BJ (cell line): ENCODE results near the gene HAUS5. TPM values are rescaled to one million over a fixed set of nuclear protein-coding genes. Genes with fewer than 3 reads are reported as not detected.
A peak's percentile ranks its signal among the peaks of the same experiment; 100 is the strongest.
"Not testable (repeated sequence)": the region's sequence is repeated elsewhere in the genome, so short reads cannot be mapped to it uniquely, and the experiment has no call there.

ENCODE experiments used
- CTCF ChIA-PET: fragments of 350-600 bp; formaldehyde crosslinking; extraction: SDS; loops from one replicate; lab custom pipeline; 2021; ENCODE audit warnings: antibody characterized with exemption, inconsistent platforms; lab: Yijun Ruan, JAX
- POLR2A ChIA-PET: fragments of 300-600 bp; sonication (Branson Sonifier 250); formaldehyde crosslinking; extraction: SDS; loops from one replicate; lab custom pipeline; 2021; ENCODE audit warnings: antibody characterized with exemption; lab: Charles Lee
- DNase-seq: peaks from one replicate; pipeline ENCODE4 v3.0.0-alpha.2; 2011; ENCODE audit warnings: low read depth
- H3K27me3 ChIP-seq: 2 replicates; pipeline ENCODE4 v1.6.0; 2011; ENCODE audit warnings: low read length; ENCODE audit not compliant: control insufficient read depth, insufficient read depth
- H3K36me3 ChIP-seq: 2 replicates; pipeline ENCODE4 v1.5.1; 2011; ENCODE audit warnings: low read length; ENCODE audit not compliant: control insufficient read depth, insufficient read depth
- H3K4me3 ChIP-seq: 2 replicates; pipeline ENCODE4 v1.5.1; 2011; ENCODE audit warnings: low read depth, mild to moderate bottlenecking, control low read depth, low read length
- CTCF ChIP-seq: IDR thresholded peaks from 2 replicates; pipeline ENCODE4 v1.5.1; 2011; ENCODE audit warnings: low read depth, mild to moderate bottlenecking, control low read depth, inconsistent platforms, low read length, moderate library complexity; ENCODE audit not compliant: insufficient read depth
- polyA plus RNA-seq: library from polyadenylated mRNA; depleted of rRNA; stranded (reverse); fragments of >200 nt; gene quantifications from 2 replicates; pipeline ENCODE4 v1.2.3, GENCODE V29; 2011

Gene HAUS5
- polyA plus RNA-seq, 1 experiment = 3.9 TPM

DNA sequence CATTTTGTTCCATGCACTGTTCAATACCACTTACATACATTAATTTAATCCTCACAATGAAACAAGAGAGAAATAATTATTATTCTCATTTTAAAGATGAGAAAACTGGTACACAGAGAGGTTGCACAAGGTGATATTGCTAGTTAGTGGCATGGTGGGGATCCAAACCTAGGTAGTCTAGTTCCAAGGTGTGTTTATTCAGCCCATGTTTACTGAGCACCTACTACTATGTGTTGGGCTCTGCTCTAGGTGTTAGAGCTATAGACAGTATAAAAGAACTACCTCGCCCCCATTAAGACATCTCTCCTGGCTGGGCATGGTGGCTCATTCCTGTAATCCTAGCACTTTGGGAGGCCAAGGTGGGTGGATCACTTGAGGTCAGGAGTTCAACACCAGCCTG lies 29.8 kb upstream of the HAUS5 start:
- CTCF ChIA-PET = interaction anchor here (2.0 kb wide), 1 partner anchor 9 kb away, joined by 5 read pairs; no protein-coding TSS in a partner anchor
- no peak for DNase-seq
- POLR2A ChIA-PET = no interaction called here
- no peak overlapping the region for H3K4me3 ChIP-seq
- 0 out of 2 replicates have a peak, but pooled peaks cover 4% of the 10 kb centered on the region for H3K27me3 ChIP-seq
- no peak for TF ChIP-seq CTCF
- H3K36me3 ChIP-seq = no peaks in the 10 kb centered on the region

DNA sequence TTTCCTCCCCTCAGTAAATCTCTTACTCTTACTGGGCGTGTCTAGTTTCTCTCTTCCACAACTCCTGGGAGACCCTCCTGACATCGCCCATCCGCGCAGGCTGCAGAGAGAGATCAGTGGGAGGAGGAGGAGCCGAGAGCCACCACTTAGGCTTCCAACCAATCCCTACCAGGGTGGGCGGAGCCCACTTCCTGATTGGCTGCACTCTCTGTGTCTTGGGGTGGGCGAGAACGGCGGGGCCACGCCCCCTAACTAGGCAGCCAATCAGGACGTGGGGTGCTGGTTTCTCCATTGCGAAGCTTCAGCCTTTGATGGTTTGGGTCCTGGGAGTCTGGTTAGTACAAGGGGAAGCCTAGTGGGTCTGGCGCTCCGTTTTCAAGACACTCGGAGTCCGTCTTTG lies 26.7 kb upstream of the HAUS5 start, which contains the start of gene PMIS2:
Gene PMIS2 (plus strand): TSS at position 326 of the 400 bp plus-strand sequence. CDS start 87 bp downstream, outside the sequence.
- TF ChIP-seq CTCF = no peak
- CTCF ChIA-PET = interaction anchor here (0.9 kb wide), 1 partner anchor 12 kb away, joined by 3 read pairs; no protein-coding TSS in a partner anchor
- POLR2A ChIA-PET = no interaction called here
- H3K4me3 ChIP-seq = no peak within 1 kb of the TSS
- 0 out of 2 replicates have a peak, but pooled peaks cover 4% of the 10 kb centered on the region for H3K27me3 ChIP-seq
- no peak for DNase-seq
- no peaks in the 10 kb centered on the region for H3K36me3 ChIP-seq

- ChIA-PET CTCF (interaction anchor here (1.1 kb wide), 2 partner anchors 39 to 77 kb away, joined by 4 to 5 read pairs; no protein-coding TSS in a partner anchor), POLR2A (no interaction called here)
- no peak for TF ChIP-seq CTCF
- Histone ChIP-seq H3K27me3 (0 out of 2 replicates have a peak, but pooled peaks cover 4% of the 10 kb centered on the region), H3K4me3 (no peak overlapping the region), H3K36me3 (no peaks in the 10 kb centered on the region)
- no peak for DNase-seq
Observed at GRCh38 chr19:35587321-35587720, 25.2 kb upstream of the HAUS5 start.

DNA sequence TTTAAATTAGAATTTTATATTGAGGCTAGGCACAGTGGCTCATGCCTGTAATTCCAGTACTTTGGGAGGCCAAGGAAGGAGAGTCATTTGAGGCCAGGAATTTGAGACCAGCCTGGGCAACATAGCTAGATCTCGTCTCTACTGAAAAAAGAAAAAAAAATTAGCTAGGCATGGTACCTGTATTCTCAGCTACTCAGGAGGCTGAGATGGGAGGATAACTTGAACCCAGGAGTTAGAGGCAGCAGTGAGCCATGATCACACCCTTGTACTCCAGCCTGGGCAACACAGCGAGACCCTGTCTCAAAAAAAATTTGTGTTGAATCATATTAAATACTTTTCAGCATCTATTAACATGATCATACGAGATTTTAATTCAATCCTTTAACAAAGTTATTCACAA lies 21.7 kb upstream of the HAUS5 start:
- no peaks in the 10 kb centered on the region for H3K36me3 ChIP-seq
- no peak overlapping the region for H3K4me3 ChIP-seq
- ChIA-PET POLR2A (no interaction called here), CTCF (interaction anchor here (1.1 to 5.3 kb wide), 3 partner anchors 12 to 82 kb away, joined by 3 to 34 read pairs (median 13); no protein-coding TSS in a partner anchor)
- TF ChIP-seq CTCF = no peak
- DNase-seq = no peak
- no peaks in the 10 kb centered on the region for H3K27me3 ChIP-seq

DNA sequence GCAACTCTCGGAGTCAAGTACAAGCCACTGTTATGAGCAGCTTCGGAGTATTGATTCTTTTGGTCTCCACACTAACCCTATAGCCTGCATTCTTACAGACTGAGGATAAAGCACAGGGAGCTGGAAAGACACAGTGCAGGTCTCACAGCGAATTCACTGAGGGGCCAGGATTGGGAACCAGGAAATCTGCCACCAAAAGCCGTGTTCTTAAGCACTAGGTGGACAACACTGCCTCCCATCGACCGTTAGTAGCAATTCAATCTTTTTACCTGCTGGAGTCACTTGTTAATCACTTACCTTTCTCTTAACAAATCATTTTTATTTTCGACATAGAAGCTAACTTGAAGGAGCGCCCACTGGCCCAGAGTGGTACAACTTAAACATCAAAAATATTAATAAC lies 20.3 kb upstream of the HAUS5 start:
- POLR2A ChIA-PET = no interaction called here
- Histone ChIP-seq H3K4me3 (no peak overlapping the region), H3K27me3 (no peaks in the 10 kb centered on the region), H3K36me3 (no peaks in the 10 kb centered on the region)
- CTCF ChIA-PET = interaction anchor here (0.9 to 5.3 kb wide), 7 partner anchors 10 to 97 kb away, joined by 4 to 34 read pairs (median 6); no protein-coding TSS in a partner anchor
- DNase-seq = no peak
- peak; percentile 49 for TF ChIP-seq CTCF

DNA sequence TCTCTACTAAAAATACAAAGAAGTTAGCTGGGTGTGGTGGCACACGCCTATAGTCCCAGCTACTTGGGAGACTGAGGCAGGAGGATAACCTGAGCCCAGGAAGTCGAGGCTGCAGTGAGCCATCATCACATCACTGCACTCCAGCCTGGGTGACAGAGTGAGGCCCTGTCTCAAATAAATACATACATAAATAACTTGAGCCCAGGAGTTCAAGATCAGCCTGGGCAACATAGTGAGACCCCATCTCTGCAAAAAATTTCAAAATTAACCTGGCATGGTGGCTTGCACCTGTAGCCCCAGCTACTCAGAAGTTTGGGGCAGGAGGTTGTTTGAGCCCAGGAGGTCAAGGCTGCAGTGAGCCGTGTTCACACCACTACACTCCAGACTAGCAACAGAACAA lies 17.5 kb upstream of the HAUS5 start:
- ChIA-PET CTCF (interaction anchor here (5.3 kb wide), 1 partner anchor 86 kb away, joined by 34 read pairs; no protein-coding TSS in a partner anchor), POLR2A (interaction anchor here (0.7 kb wide), 1 partner anchor 401 kb away, joined by 3 read pairs; no protein-coding TSS in a partner anchor)
- H3K36me3 ChIP-seq, H3K27me3 ChIP-seq, DNase-seq, H3K4me3 ChIP-seq: not testable (repeated sequence)
